ENCODE data around the gene IL25. TPM values are rescaled to one million over a fixed set of nuclear protein-coding genes. Genes with fewer than 3 reads are reported as not detected.

The IL25 gene
- total RNA-seq, 5 donors from 2014 or later (not counting 1 experiment from before 2014, with no cell fraction given): not detected

DNA sequence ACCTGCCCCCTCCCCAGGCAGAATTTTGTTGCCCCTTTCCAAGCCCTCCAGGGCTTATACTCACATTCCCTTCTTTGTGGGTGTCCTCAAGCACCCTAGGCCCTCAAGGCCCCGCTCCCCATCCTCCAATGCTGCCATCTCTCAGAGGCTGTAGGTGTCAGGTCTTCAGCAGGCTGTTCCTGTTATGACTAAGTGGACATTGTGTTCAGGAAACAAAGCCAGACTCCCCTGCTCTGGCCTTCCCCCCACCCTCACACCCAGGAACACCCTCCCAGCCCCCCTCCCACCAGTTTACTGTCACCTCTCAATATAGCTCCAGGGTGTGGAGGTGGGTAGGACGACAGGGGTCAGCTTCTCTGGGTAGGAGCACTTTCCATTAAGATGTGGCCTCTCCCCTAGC lies 36.9 kb downstream of the IL25 start:
- no peaks in the 10 kb centered on the region for H3K36me3 ChIP-seq (ENCODE audit: control insufficient read depth in 2 of 2, extremely low read depth in 1 of 2, insufficient read depth in 1 of 2, low read length in 1 of 2)
- ATAC-seq (replicated peaks in 1 of 4): no peak
- no peaks in the 10 kb centered on the region for H3K36me3 Mint-ChIP-seq
- no peak overlapping the region for H3K4me3 ChIP-seq (ENCODE audit: control insufficient read depth in 1 of 2, extremely low read depth in 1 of 2, low read length in 1 of 2)
- no CpG with 5 or more reads among the region's 2 CpGs for WGBS (ENCODE audit: insufficient coverage)
- ChIA-PET POLR2A (interaction anchor here in 1 of 2 donors (0.6 kb wide), 1 partner anchor 1588 kb away, joined by 7 read pairs; no protein-coding TSS in a partner anchor), CTCF (no interaction called here)
- no peaks in the 10 kb centered on the region for H3K4me1 ChIP-seq (ENCODE audit: control insufficient read depth in 1 of 2, extremely low read depth in 1 of 2, insufficient read depth in 2 of 2, low read length in 2 of 2)
- DNase-seq: no peak
- peaks cover 16 to 32% of the 10 kb centered on the region in 2 donors for H3K27me3 Mint-ChIP-seq
- H3K4me1 Mint-ChIP-seq: no peaks in the 10 kb centered on the region
- H3K4me3 Mint-ChIP-seq: no peak overlapping the region
- no peak overlapping the region for H3K27ac Mint-ChIP-seq
- no peaks in the 10 kb centered on the region for H3K9me3 Mint-ChIP-seq
- H3K27me3 ChIP-seq (replicated peaks in 1 of 2; ENCODE audit: control insufficient read depth in 2 of 2, extremely low read depth in 1 of 2, insufficient read depth in 2 of 2, low read length in 1 of 2): peaks cover 0 to 54% of the 10 kb centered on the region in 2 experiments
- no peaks in the 10 kb centered on the region for H3K9me3 ChIP-seq
- no peak overlapping the region for H3K27ac ChIP-seq (ENCODE audit: low read length)

DNA sequence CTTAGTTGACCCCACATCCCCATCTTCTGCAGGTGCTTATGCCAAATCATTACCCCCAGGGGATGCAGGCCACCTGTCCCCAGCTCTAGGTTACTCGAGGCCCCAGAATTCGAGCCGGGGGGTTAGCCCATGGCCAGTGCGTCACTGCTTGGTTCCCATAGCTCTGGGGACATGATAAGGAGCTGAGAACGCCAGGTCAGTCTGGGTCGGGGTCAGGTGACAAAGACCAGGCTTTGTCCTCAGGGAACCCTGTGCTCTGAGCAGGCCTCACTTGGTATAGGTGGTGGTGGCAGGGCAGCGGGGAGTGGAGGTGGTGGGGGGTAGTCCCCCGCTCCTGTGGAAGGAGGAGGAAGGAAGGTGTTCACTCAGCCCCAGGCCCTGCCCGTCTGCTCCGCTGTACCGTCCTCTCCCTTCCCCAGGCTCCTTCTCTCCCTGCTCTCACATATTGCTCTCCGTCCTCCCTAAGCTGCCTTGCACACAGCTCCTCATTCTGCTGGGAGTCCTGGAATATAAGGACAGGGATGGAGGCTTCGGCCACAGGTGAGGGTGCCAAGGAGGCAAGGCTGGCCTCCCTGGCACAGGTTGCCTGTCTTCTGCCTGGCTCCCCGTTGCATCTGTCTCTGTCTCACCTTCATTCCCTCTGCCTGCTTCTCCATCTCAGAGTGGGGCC lies 37.5 kb downstream of the IL25 start:
- WGBS (ENCODE audit: insufficient coverage): 81% methylated on average over 9 of the region's 14 CpGs

DNA sequence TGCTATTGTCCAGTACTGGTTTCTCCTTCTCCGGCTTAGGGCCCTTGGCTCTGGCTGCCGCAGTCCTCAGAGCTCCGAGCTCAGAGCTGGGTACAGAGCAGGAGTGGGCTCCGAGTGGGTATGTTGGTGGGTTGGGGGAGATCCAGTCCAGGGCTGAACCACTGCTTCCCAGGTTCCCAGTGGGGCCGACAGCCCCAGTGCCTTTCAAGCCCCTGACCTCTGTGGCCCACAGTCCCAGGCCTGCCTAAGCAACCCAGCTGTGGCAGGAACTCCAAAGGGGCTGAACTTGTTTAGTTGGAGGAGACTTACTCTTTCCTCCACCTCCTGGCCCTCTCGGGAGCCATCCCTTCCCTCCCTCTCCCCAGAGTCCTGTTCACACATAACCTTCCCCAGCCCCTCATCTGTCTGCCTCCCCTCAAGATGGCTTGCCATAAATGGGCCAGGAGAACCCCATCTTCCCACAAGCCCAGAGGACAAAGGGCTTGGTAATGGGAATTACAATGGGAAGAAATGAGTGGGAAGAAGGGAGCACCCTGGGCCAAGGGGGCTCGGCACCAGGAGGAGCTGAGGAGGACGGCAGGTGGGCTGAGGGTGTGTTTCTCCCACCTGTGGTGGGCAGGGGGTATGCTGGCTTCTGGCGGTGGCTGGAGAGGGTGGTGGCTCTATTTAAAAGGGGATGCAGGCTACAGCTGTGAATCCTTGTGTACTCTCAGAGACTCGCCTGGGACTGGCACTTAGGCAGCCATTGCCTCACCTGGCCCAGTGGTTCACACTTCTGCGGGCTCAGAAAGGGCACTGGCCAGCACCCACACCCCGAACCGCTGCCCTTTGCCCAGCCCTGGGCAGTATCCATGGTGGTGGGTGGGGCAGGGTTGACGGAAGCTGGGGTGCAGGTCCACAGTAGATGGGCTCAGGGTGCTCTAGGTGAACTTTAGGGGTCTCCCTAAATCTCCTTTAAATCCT lies 39.2 kb downstream of the IL25 start:
- Mint-ChIP-seq H3K36me3 (no peaks in the 10 kb centered on the region), H3K4me3 (no peak overlapping the region)

More for the DNA sequence above, 37.5 kb downstream of the IL25 start:
- no peaks in the 10 kb centered on the region for H3K36me3 Mint-ChIP-seq
- no peaks in the 10 kb centered on the region for H3K36me3 ChIP-seq (ENCODE audit: control insufficient read depth in 2 of 2, extremely low read depth in 1 of 2, insufficient read depth in 1 of 2, low read length in 1 of 2)
- ChIA-PET CTCF (no interaction called here), POLR2A (interaction anchor here in 1 of 2 donors (0.6 kb wide), 1 partner anchor 1588 kb away, joined by 7 read pairs; no protein-coding TSS in a partner anchor)
- no peaks in the 10 kb centered on the region for H3K4me1 ChIP-seq (ENCODE audit: control insufficient read depth in 1 of 2, extremely low read depth in 1 of 2, insufficient read depth in 2 of 2, low read length in 2 of 2)
- H3K27me3 Mint-ChIP-seq: peaks cover 16 to 27% of the 10 kb centered on the region in 2 donors
- no peak for ATAC-seq (replicated peaks in 1 of 4)
- H3K27ac Mint-ChIP-seq: no peak overlapping the region
- H3K27me3 ChIP-seq (replicated peaks in 1 of 2; ENCODE audit: control insufficient read depth in 2 of 2, extremely low read depth in 1 of 2, insufficient read depth in 2 of 2, low read length in 1 of 2): peaks cover 0 to 50% of the 10 kb centered on the region in 2 experiments
- no peak overlapping the region for H3K4me3 ChIP-seq (ENCODE audit: control insufficient read depth in 1 of 2, extremely low read depth in 1 of 2, low read length in 1 of 2)
- no peaks in the 10 kb centered on the region for H3K9me3 Mint-ChIP-seq
- no peak overlapping the region for H3K4me3 Mint-ChIP-seq
- no peaks in the 10 kb centered on the region for H3K9me3 ChIP-seq
- no peak overlapping the region for H3K27ac ChIP-seq (ENCODE audit: low read length)
- no peak for DNase-seq
- H3K4me1 Mint-ChIP-seq: no peaks in the 10 kb centered on the region

DNA sequence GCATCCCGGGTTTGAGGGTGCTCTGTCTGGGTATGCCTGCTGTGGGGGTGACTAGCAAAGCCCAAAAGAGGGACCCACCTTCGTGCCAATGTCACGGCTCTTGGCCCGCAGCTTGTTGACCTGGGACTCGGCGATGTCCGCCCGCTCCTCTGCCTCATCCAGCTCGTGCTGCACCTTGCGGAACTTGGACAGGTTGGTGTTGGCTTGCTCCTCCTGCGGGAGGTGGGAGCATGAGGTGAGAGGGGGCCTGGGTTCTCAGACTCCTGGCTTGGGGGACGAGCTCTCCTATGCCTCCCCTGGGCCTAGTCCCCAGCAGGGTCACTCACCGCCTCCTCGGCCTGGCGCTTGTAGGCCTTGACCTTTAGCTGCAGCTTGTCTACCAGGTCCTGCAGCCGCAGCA lies 41.1 kb downstream of the IL25 start:
- Histone ChIP-seq H3K36me3 (ENCODE audit: control insufficient read depth in 2 of 2, extremely low read depth in 1 of 2, insufficient read depth in 1 of 2, low read length in 1 of 2) (no peaks in the 10 kb centered on the region), H3K27ac (ENCODE audit: low read length) (no peak overlapping the region), H3K9me3 (no peaks in the 10 kb centered on the region), H3K4me1 (ENCODE audit: control insufficient read depth in 1 of 2, extremely low read depth in 1 of 2, insufficient read depth in 2 of 2, low read length in 2 of 2) (no peaks in the 10 kb centered on the region), H3K4me3 (ENCODE audit: control insufficient read depth in 1 of 2, extremely low read depth in 1 of 2, low read length in 1 of 2) (no peak overlapping the region), H3K27me3 (replicated peaks in 1 of 2; ENCODE audit: control insufficient read depth in 2 of 2, extremely low read depth in 1 of 2, insufficient read depth in 2 of 2, low read length in 1 of 2) (peaks cover 0 to 41% of the 10 kb centered on the region in 2 experiments)
- POLR2A ChIA-PET: no interaction called here
- WGBS (ENCODE audit: insufficient coverage): 87% methylated on average over 12 of the region's 16 CpGs
- CTCF ChIA-PET: no interaction called here
- Mint-ChIP-seq H3K4me1 (no peaks in the 10 kb centered on the region), H3K4me3 (no peak overlapping the region), H3K9me3 (no peaks in the 10 kb centered on the region), H3K27ac (no peak overlapping the region), H3K27me3 (peaks cover 12 to 14% of the 10 kb centered on the region in 2 donors), H3K36me3 (no peaks in the 10 kb centered on the region)
- DNase-seq: no peak
- no peak for ATAC-seq (replicated peaks in 1 of 4)

More for the DNA sequence above, 39.2 kb downstream of the IL25 start:
- Histone ChIP-seq H3K27me3 (replicated peaks in 1 of 2; ENCODE audit: control insufficient read depth in 2 of 2, extremely low read depth in 1 of 2, insufficient read depth in 2 of 2, low read length in 1 of 2) (peaks cover 0 to 43% of the 10 kb centered on the region in 2 experiments), H3K36me3 (ENCODE audit: control insufficient read depth in 2 of 2, extremely low read depth in 1 of 2, insufficient read depth in 1 of 2, low read length in 1 of 2) (no peaks in the 10 kb centered on the region), H3K4me1 (ENCODE audit: control insufficient read depth in 1 of 2, extremely low read depth in 1 of 2, insufficient read depth in 2 of 2, low read length in 2 of 2) (no peaks in the 10 kb centered on the region), H3K9me3 (no peaks in the 10 kb centered on the region), H3K27ac (ENCODE audit: low read length) (no peak overlapping the region), H3K4me3 (ENCODE audit: control insufficient read depth in 1 of 2, extremely low read depth in 1 of 2, low read length in 1 of 2) (no peak overlapping the region)
- POLR2A ChIA-PET: no interaction called here
- H3K27me3 Mint-ChIP-seq: peaks cover 14 to 22% of the 10 kb centered on the region in 2 donors
- no peaks in the 10 kb centered on the region for H3K9me3 Mint-ChIP-seq
- H3K27ac Mint-ChIP-seq: no peak overlapping the region
- DNase-seq (no peak), ATAC-seq (replicated peaks in 1 of 4) (no peak)
- WGBS (ENCODE audit: insufficient coverage): 76% methylated on average over 10 of the region's 14 CpGs
- no peaks in the 10 kb centered on the region for H3K4me1 Mint-ChIP-seq
- CTCF ChIA-PET: no interaction called here

DNA sequence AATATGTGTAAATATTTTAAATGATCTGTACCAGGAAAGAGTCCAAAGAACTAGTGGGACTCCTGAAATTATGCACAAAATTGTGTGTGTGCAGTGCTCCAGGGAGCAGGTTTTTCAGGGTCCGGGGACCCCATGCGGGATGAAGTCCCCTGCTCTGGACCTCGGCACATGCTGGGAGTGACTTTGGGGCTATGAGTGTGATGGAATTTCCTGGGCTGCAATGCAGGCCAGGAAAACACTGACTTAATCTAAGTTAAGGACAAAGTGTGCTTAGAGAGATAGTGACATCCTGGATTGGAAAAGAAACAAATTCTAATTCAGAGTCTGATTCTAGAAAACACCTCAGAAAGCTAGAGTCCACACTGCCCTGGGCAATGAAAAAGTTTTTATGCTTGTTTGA lies 41.6 kb downstream of the IL25 start:
- Mint-ChIP-seq H3K4me3 (no peak overlapping the region), H3K4me1 (no peaks in the 10 kb centered on the region), H3K27ac (no peak overlapping the region), H3K27me3 (peaks cover 10 to 12% of the 10 kb centered on the region in 2 donors), H3K36me3 (no peaks in the 10 kb centered on the region), H3K9me3 (no peaks in the 10 kb centered on the region)
- WGBS (ENCODE audit: insufficient coverage): 72% methylated on average over 3 of the region's 3 CpGs
- ChIA-PET CTCF (no interaction called here), POLR2A (no interaction called here)
- Histone ChIP-seq H3K9me3 (no peaks in the 10 kb centered on the region), H3K27me3 (replicated peaks in 1 of 2; ENCODE audit: control insufficient read depth in 2 of 2, extremely low read depth in 1 of 2, insufficient read depth in 2 of 2, low read length in 1 of 2) (peaks cover 0 to 44% of the 10 kb centered on the region in 2 experiments), H3K36me3 (ENCODE audit: control insufficient read depth in 2 of 2, extremely low read depth in 1 of 2, insufficient read depth in 1 of 2, low read length in 1 of 2) (no peaks in the 10 kb centered on the region), H3K4me3 (ENCODE audit: control insufficient read depth in 1 of 2, extremely low read depth in 1 of 2, low read length in 1 of 2) (no peak overlapping the region), H3K27ac (ENCODE audit: low read length) (no peak overlapping the region), H3K4me1 (ENCODE audit: control insufficient read depth in 1 of 2, extremely low read depth in 1 of 2, insufficient read depth in 2 of 2, low read length in 2 of 2) (no peaks in the 10 kb centered on the region)
- ATAC-seq (replicated peaks in 1 of 4): no peak
- no peak for DNase-seq

DNA sequence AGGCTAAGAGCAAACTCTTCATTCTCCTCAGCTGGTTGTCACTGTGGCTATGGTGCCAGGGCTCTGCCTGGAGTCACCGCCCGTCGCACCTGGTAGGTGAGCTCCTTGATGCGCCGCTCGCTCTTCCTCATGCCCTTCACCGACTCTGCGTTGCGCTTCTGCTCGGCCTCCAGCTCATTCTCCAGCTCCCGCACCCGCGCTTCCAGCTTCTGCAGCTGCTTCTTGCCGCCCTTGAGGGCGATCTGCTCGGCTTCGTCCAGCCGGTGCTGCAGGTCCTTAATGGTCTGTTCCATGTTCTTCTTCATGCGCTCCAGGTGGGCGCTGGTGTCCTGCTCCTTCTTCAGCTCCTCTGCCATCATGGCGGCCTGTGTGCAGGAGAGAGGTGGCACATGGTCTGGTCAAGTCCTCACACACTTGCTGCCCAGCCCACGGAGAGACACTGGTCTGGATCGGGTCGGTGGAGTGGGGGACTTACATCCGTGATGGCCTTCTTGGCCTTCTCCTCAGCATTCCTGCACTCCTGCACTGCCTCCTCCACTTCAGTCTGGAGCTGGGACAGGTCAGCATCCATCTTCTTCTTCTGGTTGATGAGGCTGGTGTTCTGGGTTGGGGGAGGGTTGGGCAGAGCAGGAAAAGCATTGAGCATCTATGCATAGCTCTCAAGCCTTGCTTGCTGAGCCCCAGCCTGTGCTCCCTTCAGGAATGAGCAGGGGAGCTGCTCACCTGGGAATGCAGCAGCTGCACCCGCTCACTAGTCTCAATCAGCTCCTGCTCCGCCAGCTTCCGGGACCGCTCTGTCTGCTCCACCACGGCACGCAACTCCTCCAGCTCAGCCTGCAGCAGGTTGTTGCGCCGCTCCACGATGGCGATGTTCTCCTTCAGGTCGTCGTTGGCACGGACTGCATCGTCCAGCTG lies 42.6 kb downstream of the IL25 start:
- no peaks in the 10 kb centered on the region for H3K36me3 ChIP-seq (ENCODE audit: control insufficient read depth in 2 of 2, extremely low read depth in 1 of 2, insufficient read depth in 1 of 2, low read length in 1 of 2)
- ATAC-seq (replicated peaks in 1 of 4) (no peak), DNase-seq (no peak)
- Mint-ChIP-seq H3K27ac (no peak overlapping the region), H3K4me1 (no peaks in the 10 kb centered on the region), H3K4me3 (no peak overlapping the region), H3K27me3 (peaks cover 10 to 17% of the 10 kb centered on the region in 2 donors), H3K36me3 (no peaks in the 10 kb centered on the region), H3K9me3 (no peaks in the 10 kb centered on the region)
- no peaks in the 10 kb centered on the region for H3K4me1 ChIP-seq (ENCODE audit: control insufficient read depth in 1 of 2, extremely low read depth in 1 of 2, insufficient read depth in 2 of 2, low read length in 2 of 2)
- H3K27ac ChIP-seq (ENCODE audit: low read length): no peak overlapping the region
- POLR2A ChIA-PET: interaction anchor here in 1 of 2 donors (0.5 kb wide), 1 partner anchor 9 kb away, joined by 3 read pairs; no protein-coding TSS in a partner anchor
- no peak overlapping the region for H3K4me3 ChIP-seq (ENCODE audit: control insufficient read depth in 1 of 2, extremely low read depth in 1 of 2, low read length in 1 of 2)
- peaks cover 0 to 42% of the 10 kb centered on the region in 2 experiments for H3K27me3 ChIP-seq (replicated peaks in 1 of 2; ENCODE audit: control insufficient read depth in 2 of 2, extremely low read depth in 1 of 2, insufficient read depth in 2 of 2, low read length in 1 of 2)
- H3K9me3 ChIP-seq: no peaks in the 10 kb centered on the region
- CTCF ChIA-PET: no interaction called here
- WGBS (ENCODE audit: insufficient coverage): 88% methylated on average over 35 of the region's 39 CpGs
